Measurements from ENCODE around the gene KRT16. TPM values are rescaled to one million over a fixed set of nuclear protein-coding genes. Genes with fewer than 3 reads are reported as not detected.
"Not testable (repeated sequence)": the region's sequence is repeated elsewhere in the genome, so short reads cannot be mapped to it uniquely, and the experiment has no call there.

The KRT16 gene
- total RNA-seq, 1 donor from 2014 or later = 0.79 TPM

- no peak for TF ChIP-seq CTCF (IDR thresholded peaks at IDR 0.05; ENCODE audit: insufficient read depth, low read depth, low read length)
- TF ChIP-seq EZH2 (IDR thresholded peaks at IDR 0.05; ENCODE audit: insufficient read depth, low read length) = no peak
- Mint-ChIP-seq H3K27ac (ENCODE audit: unreplicated experiment) (no peak overlapping the region), H3K4me1 (ENCODE audit: low read depth, unreplicated experiment) (peaks cover 14% of the 10 kb centered on the region), H3K9me3 (ENCODE audit: unreplicated experiment) (no peaks in the 10 kb centered on the region), H3K36me3 (ENCODE audit: low read depth, unreplicated experiment) (peaks cover 2% of the 10 kb centered on the region), H3K4me3 (ENCODE audit: unreplicated experiment) (no peak overlapping the region), H3K27me3 (ENCODE audit: low read depth, unreplicated experiment) (peaks cover 26% of the 10 kb centered on the region)
- Histone ChIP-seq H3K4me1 (ENCODE audit: insufficient read depth, low read length) (peaks cover 3% of the 10 kb centered on the region), H3K79me2 (ENCODE audit: insufficient read depth, low read length) (no peaks in the 10 kb centered on the region), H3K4me3 (ENCODE audit: insufficient read depth, low read depth, low read length) (no peak overlapping the region), H3K36me3 (ENCODE audit: insufficient read depth, low read length) (no peaks in the 10 kb centered on the region), H2AFZ (ENCODE audit: low read depth, low read length) (no peak overlapping the region), H3K9me3 (ENCODE audit: insufficient read depth, low read depth, low read length) (no peaks in the 10 kb centered on the region), H3K9ac (ENCODE audit: low read length) (peak overlapping the region; percentile 6), H3K27ac (ENCODE audit: low read depth, low read length) (no peak overlapping the region), H3K27me3 (ENCODE audit: insufficient read depth, low read length) (peaks cover 4% of the 10 kb centered on the region), H4K20me1 (ENCODE audit: insufficient read depth, low read length) (no peaks in the 10 kb centered on the region), H3K4me2 (ENCODE audit: low read length) (no peak overlapping the region)
- DNase-seq (ENCODE audit: low read depth) (no peak), FAIRE-seq (no peak)
These were observed 13.0 kb upstream of the KRT16 start for GRCh38 chr17:41625602-41626001.

GRCh38 chr17:41624208-41625101, 11.9 kb upstream of the KRT16 start, which contains the start of gene KRT17:
KRT17 (minus strand) TSS chr17:41624575; CDS start chr17:41624509, 66 bp downstream.
- Histone ChIP-seq H3K4me1 (ENCODE audit: insufficient read depth, low read length) (peaks cover 3% of the 10 kb centered on the region), H3K4me3 (ENCODE audit: insufficient read depth, low read depth, low read length) (no peak within 1 kb of the TSS), H3K9ac (ENCODE audit: low read length) (peak within 1 kb of the TSS; percentile 46), H3K27ac (ENCODE audit: low read depth, low read length) (peak within 1 kb of the TSS; percentile 53), H2AFZ (ENCODE audit: low read depth, low read length) (no peak within 1 kb of the TSS), H3K79me2 (ENCODE audit: insufficient read depth, low read length) (no peaks in the 10 kb centered on the region), H3K4me2 (ENCODE audit: low read length) (peak within 1 kb of the TSS; percentile 22), H3K36me3 (ENCODE audit: insufficient read depth, low read length) (no peaks in the 10 kb centered on the region), H4K20me1 (ENCODE audit: insufficient read depth, low read length) (no peaks in the 10 kb centered on the region), H3K27me3 (ENCODE audit: insufficient read depth, low read length) (peaks cover 4% of the 10 kb centered on the region), H3K9me3 (ENCODE audit: insufficient read depth, low read depth, low read length) (no peaks in the 10 kb centered on the region)
- Mint-ChIP-seq H3K9me3 (ENCODE audit: unreplicated experiment) (no peaks in the 10 kb centered on the region), H3K4me1 (ENCODE audit: low read depth, unreplicated experiment) (peaks cover 14% of the 10 kb centered on the region), H3K27ac (ENCODE audit: unreplicated experiment) (no peak within 1 kb of the TSS), H3K27me3 (ENCODE audit: low read depth, unreplicated experiment) (peaks cover 26% of the 10 kb centered on the region), H3K36me3 (ENCODE audit: low read depth, unreplicated experiment) (peaks cover 2% of the 10 kb centered on the region), H3K4me3 (ENCODE audit: unreplicated experiment) (no peak within 1 kb of the TSS)
- FAIRE-seq (no peak), DNase-seq (ENCODE audit: low read depth) (no peak)
- no peak for TF ChIP-seq CTCF (IDR thresholded peaks at IDR 0.05; ENCODE audit: insufficient read depth, low read depth, low read length)
- TF ChIP-seq EZH2 (IDR thresholded peaks at IDR 0.05; ENCODE audit: insufficient read depth, low read length) = no peak

- DNase-seq (ENCODE audit: low read depth); H3K79me2 ChIP-seq (ENCODE audit: insufficient read depth, low read length); H3K4me3 Mint-ChIP-seq (ENCODE audit: unreplicated experiment); H3K27me3 ChIP-seq (ENCODE audit: insufficient read depth, low read length); H3K36me3 Mint-ChIP-seq (ENCODE audit: low read depth, unreplicated experiment); H4K20me1 ChIP-seq (ENCODE audit: insufficient read depth, low read length); H3K4me3 ChIP-seq (ENCODE audit: insufficient read depth, low read depth, low read length); FAIRE-seq; H3K36me3 ChIP-seq (ENCODE audit: insufficient read depth, low read length); H3K4me1 ChIP-seq (ENCODE audit: insufficient read depth, low read length); H3K27ac Mint-ChIP-seq (ENCODE audit: unreplicated experiment); H3K9me3 Mint-ChIP-seq (ENCODE audit: unreplicated experiment); H2AFZ ChIP-seq (ENCODE audit: low read depth, low read length); H3K27ac ChIP-seq (ENCODE audit: low read depth, low read length); H3K9me3 ChIP-seq (ENCODE audit: insufficient read depth, low read depth, low read length): not testable (repeated sequence)
- Histone ChIP-seq H3K9ac (ENCODE audit: low read length) (peak overlapping the region; percentile 48), H3K4me2 (ENCODE audit: low read length) (peak overlapping the region; percentile 22)
- Mint-ChIP-seq H3K27me3 (ENCODE audit: low read depth, unreplicated experiment) (peaks cover 25% of the 10 kb centered on the region), H3K4me1 (ENCODE audit: low read depth, unreplicated experiment) (peaks cover 17% of the 10 kb centered on the region)
These were observed 10.8 kb upstream of the KRT16 start for GRCh38 chr17:41623184-41623861.

GRCh38 chr17:41622340-41623183, 10.0 kb upstream of the KRT16 start:
- not testable (repeated sequence) for FAIRE-seq; H3K36me3 Mint-ChIP-seq (ENCODE audit: low read depth, unreplicated experiment); H4K20me1 ChIP-seq (ENCODE audit: insufficient read depth, low read length); H3K27ac ChIP-seq (ENCODE audit: low read depth, low read length); H3K79me2 ChIP-seq (ENCODE audit: insufficient read depth, low read length); H2AFZ ChIP-seq (ENCODE audit: low read depth, low read length); H3K27me3 ChIP-seq (ENCODE audit: insufficient read depth, low read length); H3K4me3 Mint-ChIP-seq (ENCODE audit: unreplicated experiment); DNase-seq (ENCODE audit: low read depth); H3K27ac Mint-ChIP-seq (ENCODE audit: unreplicated experiment); H3K9me3 Mint-ChIP-seq (ENCODE audit: unreplicated experiment); H3K9me3 ChIP-seq (ENCODE audit: insufficient read depth, low read depth, low read length); H3K4me1 ChIP-seq (ENCODE audit: insufficient read depth, low read length); H3K4me3 ChIP-seq (ENCODE audit: insufficient read depth, low read depth, low read length); H3K36me3 ChIP-seq (ENCODE audit: insufficient read depth, low read length)
- Histone ChIP-seq H3K4me2 (ENCODE audit: low read length) (peak overlapping the region; percentile 15), H3K9ac (ENCODE audit: low read length) (peak overlapping the region; percentile 48)
- Mint-ChIP-seq H3K4me1 (ENCODE audit: low read depth, unreplicated experiment) (peaks cover 17% of the 10 kb centered on the region), H3K27me3 (ENCODE audit: low read depth, unreplicated experiment) (peaks cover 22% of the 10 kb centered on the region)
